Measurements from ENCODE around the gene ACIN1. TPM values are rescaled to one million over a fixed set of nuclear protein-coding genes. Genes with fewer than 3 reads are reported as not detected.

Gene ACIN1
- total and polyA plus RNA-seq, 3 experiments from 2014 or later: 15.1 to 198 (median 195) TPM

- peak overlapping the region in 7 of 8 donors; percentile 2 to 86 (median 50) for H3K27ac Mint-ChIP-seq
- POLR2A ChIA-PET: no interaction called here
Measured at GRCh38 chr14:23080474-23080873, 14.5 kb downstream of the ACIN1 start.

GRCh38 chr14:23079716-23080115 lies 15.2 kb downstream of the ACIN1 start:
- Histone ChIP-seq H3K36me3 (ENCODE audit: insufficient read depth, low read length) (peaks cover 73% of the 10 kb centered on the region), H3K4me3 (ENCODE audit: low read length) (no peak overlapping the region), H3K4me1 (ENCODE audit: insufficient read depth, low read length) (peaks cover 7% of the 10 kb centered on the region), H3K9me3 (ENCODE audit: low read length) (no peaks in the 10 kb centered on the region), H3K27me3 (ENCODE audit: insufficient read depth, low read length, poor library complexity, severe bottlenecking) (no peaks in the 10 kb centered on the region), H3K27ac (ENCODE audit: low read depth, low read length) (no peak overlapping the region)
- Mint-ChIP-seq H3K4me3 (no peak overlapping the region), H3K9me3 (no peaks in the 10 kb centered on the region), H3K27ac (peak overlapping the region in 3 of 8 donors; percentile 5 to 85 (median 23)), H3K36me3 (peaks cover 3 to 87% (median 26%) of the 10 kb centered on the region in 3 donors), H3K27me3 (no peaks in the 10 kb centered on the region), H3K4me1 (peaks cover 2 to 10% (median 10%) of the 10 kb centered on the region in 3 donors)
- CTCF ChIA-PET: interaction anchor here (1.0 to 4.2 kb wide), 3 partner anchors 12 to 85 kb away, joined by 3 to 34 read pairs (median 4); no protein-coding TSS in a partner anchor
- POLR2A ChIA-PET: no interaction called here
- DNase-seq: no peak

More at GRCh38 chr14:23080474-23080873, 14.5 kb downstream of the ACIN1 start:
- no peak for DNase-seq
- Mint-ChIP-seq H3K4me1 (peaks cover 4 to 14% (median 14%) of the 10 kb centered on the region in 3 donors), H3K9me3 (no peaks in the 10 kb centered on the region), H3K27me3 (no peaks in the 10 kb centered on the region), H3K36me3 (peaks cover 0 to 87% (median 23%) of the 10 kb centered on the region in 3 donors), H3K4me3 (no peak overlapping the region)
- H3K27me3 ChIP-seq (ENCODE audit: insufficient read depth, low read length, poor library complexity, severe bottlenecking): no peaks in the 10 kb centered on the region
- peaks cover 7% of the 10 kb centered on the region for H3K4me1 ChIP-seq (ENCODE audit: insufficient read depth, low read length)
- peaks cover 72% of the 10 kb centered on the region for H3K36me3 ChIP-seq (ENCODE audit: insufficient read depth, low read length)
- CTCF ChIA-PET: interaction anchor here (1.0 to 4.2 kb wide), 5 partner anchors 9 to 85 kb away, joined by 3 to 34 read pairs (median 4); no protein-coding TSS in a partner anchor
- no peak overlapping the region for H3K4me3 ChIP-seq (ENCODE audit: low read length)
- H3K9me3 ChIP-seq (ENCODE audit: low read length): no peaks in the 10 kb centered on the region
- H3K27ac ChIP-seq (ENCODE audit: low read depth, low read length): no peak overlapping the region

GRCh38 chr14:23078692-23079116 lies 16.2 kb downstream of the ACIN1 start:
- Mint-ChIP-seq H3K9me3 (no peaks in the 10 kb centered on the region), H3K27ac (no peak overlapping the region), H3K4me3 (no peak overlapping the region), H3K4me1 (peaks cover 2 to 8% (median 7%) of the 10 kb centered on the region in 3 donors), H3K27me3 (no peaks in the 10 kb centered on the region), H3K36me3 (peaks cover 3 to 88% (median 28%) of the 10 kb centered on the region in 3 donors)
- ChIA-PET CTCF (interaction anchor here (3.4 to 4.7 kb wide), 3 partner anchors 11 to 16 kb away, joined by 11 to 35 read pairs (median 34); partner anchors contain the start of genes ACIN1 and C14orf119), POLR2A (no interaction called here)
- Histone ChIP-seq H3K27ac (ENCODE audit: low read depth, low read length) (peak overlapping the region; percentile 40), H3K27me3 (ENCODE audit: insufficient read depth, low read length, poor library complexity, severe bottlenecking) (no peaks in the 10 kb centered on the region), H3K4me1 (ENCODE audit: insufficient read depth, low read length) (peaks cover 7% of the 10 kb centered on the region), H3K9me3 (ENCODE audit: low read length) (no peaks in the 10 kb centered on the region), H3K4me3 (ENCODE audit: low read length) (no peak overlapping the region), H3K36me3 (ENCODE audit: insufficient read depth, low read length) (peaks cover 76% of the 10 kb centered on the region)
- DNase-seq: no peak

- peaks cover 74% of the 10 kb centered on the region for H3K36me3 ChIP-seq (ENCODE audit: insufficient read depth, low read length)
- peaks cover 3 to 87% (median 28%) of the 10 kb centered on the region in 3 donors for H3K36me3 Mint-ChIP-seq
- no peak overlapping the region for H3K4me3 ChIP-seq (ENCODE audit: low read length)
- no peaks in the 10 kb centered on the region for H3K9me3 Mint-ChIP-seq
- no peak for DNase-seq
- ChIA-PET POLR2A (interaction anchor here (1.6 kb wide), 1 partner anchor 17 kb away, joined by 9 read pairs; the partner anchor contains the start of genes ACIN1 and C14orf119), CTCF (interaction anchor here (0.9 to 4.7 kb wide), 11 partner anchors 10 to 123 kb away, joined by 3 to 35 read pairs (median 11); partner anchors contain the start of genes ACIN1 and C14orf119)
- H3K27me3 Mint-ChIP-seq: no peaks in the 10 kb centered on the region
- peak overlapping the region in 1 of 8 donors; percentile 71 for H3K27ac Mint-ChIP-seq
- H3K4me3 Mint-ChIP-seq: no peak overlapping the region
- H3K9me3 ChIP-seq (ENCODE audit: low read length): no peaks in the 10 kb centered on the region
- H3K4me1 Mint-ChIP-seq: peaks cover 2 to 8% (median 7%) of the 10 kb centered on the region in 3 donors
- H3K27ac ChIP-seq (ENCODE audit: low read depth, low read length): peak overlapping the region; percentile 40
- H3K27me3 ChIP-seq (ENCODE audit: insufficient read depth, low read length, poor library complexity, severe bottlenecking): no peaks in the 10 kb centered on the region
- peaks cover 7% of the 10 kb centered on the region for H3K4me1 ChIP-seq (ENCODE audit: insufficient read depth, low read length)
Measured at GRCh38 chr14:23077962-23078361, 17.0 kb downstream of the ACIN1 start.

- peaks cover 70% of the 10 kb centered on the region for H3K36me3 ChIP-seq (ENCODE audit: insufficient read depth, low read length)
- H3K9me3 ChIP-seq (ENCODE audit: low read length): no peaks in the 10 kb centered on the region
- no peak overlapping the region for H3K4me3 Mint-ChIP-seq
- no peak overlapping the region for H3K4me3 ChIP-seq (ENCODE audit: low read length)
- no peak overlapping the region for H3K27ac ChIP-seq (ENCODE audit: low read depth, low read length)
- peak in 2 of 5 donors; percentile 19 to 50 for DNase-seq
- no peaks in the 10 kb centered on the region for H3K27me3 ChIP-seq (ENCODE audit: insufficient read depth, low read length, poor library complexity, severe bottlenecking)
- H3K4me1 Mint-ChIP-seq: peaks cover 7 to 18% (median 13%) of the 10 kb centered on the region in 3 donors
- POLR2A ChIA-PET: interaction anchor here (1.6 kb wide), 1 partner anchor 18 kb away, joined by 9 read pairs; the partner anchor contains the start of genes ACIN1 and C14orf119
- H3K27ac Mint-ChIP-seq: peak overlapping the region in 3 of 8 donors; percentile 7 to 29 (median 20)
- H3K4me1 ChIP-seq (ENCODE audit: insufficient read depth, low read length): peaks cover 9% of the 10 kb centered on the region
- CTCF ChIA-PET: interaction anchor here (0.5 to 4.7 kb wide), 22 partner anchors 9 to 218 kb away, joined by 3 to 35 read pairs (median 6); partner anchors contain the start of genes ACIN1, AJUBA, C14orf119 and HAUS4
- H3K27me3 Mint-ChIP-seq: no peaks in the 10 kb centered on the region
- peaks cover 3 to 95% (median 28%) of the 10 kb centered on the region in 3 donors for H3K36me3 Mint-ChIP-seq
- no peaks in the 10 kb centered on the region for H3K9me3 Mint-ChIP-seq
Measured at GRCh38 chr14:23076785-23077408, 18.0 kb downstream of the ACIN1 start.

GRCh38 chr14:23074906-23075305 lies 20.0 kb downstream of the ACIN1 start:
- Histone ChIP-seq H3K36me3 (ENCODE audit: insufficient read depth, low read length) (peaks cover 50% of the 10 kb centered on the region), H3K9me3 (ENCODE audit: low read length) (no peaks in the 10 kb centered on the region), H3K27me3 (ENCODE audit: insufficient read depth, low read length, poor library complexity, severe bottlenecking) (no peaks in the 10 kb centered on the region), H3K27ac (ENCODE audit: low read depth, low read length) (no peak overlapping the region), H3K4me1 (ENCODE audit: insufficient read depth, low read length) (peaks cover 25% of the 10 kb centered on the region), H3K4me3 (ENCODE audit: low read length) (no peak overlapping the region)
- POLR2A ChIA-PET: no interaction called here
- no peaks in the 10 kb centered on the region for H3K27me3 Mint-ChIP-seq
- no peak overlapping the region for H3K4me3 Mint-ChIP-seq
- peaks cover 26 to 32% (median 29%) of the 10 kb centered on the region in 3 donors for H3K4me1 Mint-ChIP-seq
- H3K36me3 Mint-ChIP-seq: peaks cover 3 to 85% (median 20%) of the 10 kb centered on the region in 3 donors
- H3K9me3 Mint-ChIP-seq: no peaks in the 10 kb centered on the region
- DNase-seq: no peak
- CTCF ChIA-PET: interaction anchor here (1.3 to 4.7 kb wide), 3 partner anchors 17 to 20 kb away, joined by 3 to 35 read pairs (median 4); partner anchors contain the start of genes ACIN1 and C14orf119
- H3K27ac Mint-ChIP-seq: no peak overlapping the region

- Histone ChIP-seq H3K9me3 (ENCODE audit: low read length) (no peaks in the 10 kb centered on the region), H3K36me3 (ENCODE audit: insufficient read depth, low read length) (peaks cover 35% of the 10 kb centered on the region), H3K4me1 (ENCODE audit: insufficient read depth, low read length) (peaks cover 32% of the 10 kb centered on the region), H3K27me3 (ENCODE audit: insufficient read depth, low read length, poor library complexity, severe bottlenecking) (no peaks in the 10 kb centered on the region), H3K4me3 (ENCODE audit: low read length) (no peak overlapping the region), H3K27ac (ENCODE audit: low read depth, low read length) (peak overlapping the region; percentile 76)
- peak overlapping the region; percentile 83 to 96 (median 94) for H3K4me3 Mint-ChIP-seq
- no peaks in the 10 kb centered on the region for H3K27me3 Mint-ChIP-seq
- H3K9me3 Mint-ChIP-seq: no peaks in the 10 kb centered on the region
- H3K4me1 Mint-ChIP-seq: peaks cover 36 to 45% (median 41%) of the 10 kb centered on the region in 3 donors
- DNase-seq: no peak
- H3K36me3 Mint-ChIP-seq: peaks cover 3 to 79% (median 12%) of the 10 kb centered on the region in 3 donors
- ChIA-PET CTCF (interaction anchor here (1.1 to 3.5 kb wide), 8 partner anchors 9 to 137 kb away, joined by 3 to 21 read pairs (median 4); partner anchors contain the start of genes ACIN1, AJUBA, C14orf119 and CDH24), POLR2A (interaction anchor here (0.8 to 1.3 kb wide), 5 partner anchors 10 to 65 kb away, joined by 3 to 9 read pairs (median 3); partner anchors contain the start of genes ACIN1 and C14orf119)
- peak overlapping the region; percentile 75 to 97 (median 96) for H3K27ac Mint-ChIP-seq
Measured at GRCh38 chr14:23071921-23072539, 22.9 kb downstream of the ACIN1 start.

All from CD8-positive, alpha-beta memory T cell (primary cell).